Transverse colon (tissue), 4 donors: Measurements from ENCODE around the gene CNOT11. TPM values are rescaled to one million over a fixed set of nuclear protein-coding genes. Genes with fewer than 3 reads are reported as not detected.

Source experiments
- DNase-seq: peaks from one replicate; pipeline ENCODE4 v3.0.0-alpha.2; 2019
- H3K27ac ChIP-seq, 4 donors: fragments of 200-600 bp; sonication (generic); 2 replicates each; pipeline ENCODE4 v1.5.1; 2016 to 2018; ENCODE audit warnings: inconsistent platforms in 4 of 4
- H3K27me3 ChIP-seq: fragments of 200-600 bp; sonication (generic); 2 replicates; pipeline ENCODE4 v1.5.1; 2017; ENCODE audit warnings: inconsistent platforms
- H3K36me3 ChIP-seq, 4 donors: fragments of 200-600 bp; sonication (generic); 2 replicates each; pipeline ENCODE4 v1.5.1; 2017 to 2019; ENCODE audit warnings: inconsistent platforms in 4 of 4
- H3K4me1 ChIP-seq, 4 donors: fragments of 200-600 bp; sonication (generic); 2 replicates each; pipeline ENCODE4 v1.5.1; 2017 to 2020; ENCODE audit warnings: inconsistent platforms in 4 of 4
- H3K4me3 ChIP-seq, 4 donors: fragments of 200-600 bp; sonication (generic); 1 replicate in 1 of 4; 2 replicates in 3 of 4; pipeline versions ENCODE4 v1.5.1 to v1.6.1; 2017 to 2019; ENCODE audit warnings: inconsistent platforms in 4 of 4
- H3K9me3 ChIP-seq, 2 donors: fragments of 200-600 bp; sonication (generic); 2 replicates each; pipeline ENCODE4 v1.5.1; 2017 to 2019; ENCODE audit warnings: inconsistent platforms in 2 of 2
- CTCF ChIP-seq, 5 experiments: fragments of 200-600 bp in 3 of 5; fragments of 450-650 bp in 2 of 5; sonication (generic) in 3 of 5; IDR thresholded peaks; 1 replicate in 2 of 5; 2 replicates in 3 of 5; pipeline ENCODE4 v1.5.1; 2016 to 2017; ENCODE audit warnings: antibody characterized with exemption in 5 of 5, inconsistent platforms in 3 of 5, mild to moderate bottlenecking in 2 of 5, moderate library complexity in 1 of 5
- EP300 ChIP-seq: sonication (generic); formaldehyde crosslinking; IDR thresholded peaks from one replicate; pipeline ENCODE4 v1.6.1; 2017; ENCODE audit warnings: antibody characterized with exemption, low read depth
- POLR2A ChIP-seq: fragments of 450-650 bp; IDR thresholded peaks from one replicate; pipeline ENCODE4 v1.6.1; 2016; ENCODE audit warnings: antibody characterized with exemption, mild to moderate bottlenecking, moderate library complexity
- POLR2AphosphoS5 ChIP-seq, 3 donors: sonication (generic); formaldehyde crosslinking; IDR thresholded peaks; one replicate each; pipeline ENCODE4 v1.6.1; 2016; ENCODE audit warnings: antibody characterized with exemption in 3 of 3
- WGBS, 2 donors: methylation state at CpG; one replicate each; pipeline ENCODE4 v1.1.5; 2018; ENCODE audit warnings: low coverage in 1 of 2; 5-methylcytosine and 5-hydroxymethylcytosine counted together
- in situ Hi-C, 4 donors: fragments of 200-750 bp; cut with MboI; loops; one replicate each; pipeline versions ENCODE4 v1.15.0 to v1.15.1; 2017; ENCODE audit warnings: low sequenced_read_pairs in 3 of 4, low pct_ligation_motif_present in 1 of 4, low pct_unique_long_range_greater_than_20kb in 1 of 4
- intact Hi-C: fragments of 100-400 bp; cut with DNase I; formaldehyde crosslinking; loops from one replicate; pipeline ENCODE4 v1.15.1; 2023; ENCODE audit warnings: low total_unique reads
- total RNA-seq, 4 donors: library from RNA; depleted of rRNA; stranded (reverse); fragments of >200 nt; gene quantifications; one replicate each; pipeline ENCODE4 v1.1.0, GENCODE V29; 2016

The CNOT11 gene
- total RNA-seq, 4 donors from 2014 or later = 36.8 to 48.4 (median 37.6) TPM

- no peak for TF ChIP-seq POLR2AphosphoS5 (IDR thresholded peaks at IDR 0.05)
- no peak for TF ChIP-seq POLR2A
- TF ChIP-seq CTCF (IDR thresholded peaks at IDR 0.05) = no peak
- TF ChIP-seq EP300 = no peak
Observed at GRCh38 chr2:101270700-101271259, 18.1 kb downstream of the CNOT11 start.

GRCh38 chr2:101272045-101272784 is 19.5 kb downstream of the CNOT11 start:
- Histone ChIP-seq H3K9me3 (no peaks in the 10 kb centered on the region), H3K4me1 (peaks cover 0 to 14% (median 3%) of the 10 kb centered on the region in 4 donors), H3K27me3 (no peaks in the 10 kb centered on the region), H3K4me3 (no peak overlapping the region), H3K27ac (no peak overlapping the region), H3K36me3 (peaks cover 0 to 63% (median 17%) of the 10 kb centered on the region in 4 donors)
- no peak for DNase-seq
- TF ChIP-seq POLR2AphosphoS5 (IDR thresholded peaks at IDR 0.05) (no peak), EP300 (no peak), CTCF (IDR thresholded peaks at IDR 0.05) (no peak), POLR2A (no peak)
- 48 to 58% methylated on average over 3 of the region's 3 CpGs for WGBS, 2 donors
- intact Hi-C loops = no loop called here
- in situ Hi-C loops = no loop called here

More at GRCh38 chr2:101270700-101271259, 18.1 kb downstream of the CNOT11 start:
- 96 to 100% methylated on average over 1 to 8 of the region's 8 CpGs for WGBS, 2 donors
- no peaks in the 10 kb centered on the region for H3K27me3 ChIP-seq
- in situ Hi-C loops = no loop called here
- H3K9me3 ChIP-seq = no peaks in the 10 kb centered on the region
- no peak overlapping the region for H3K27ac ChIP-seq
- no peak overlapping the region for H3K4me3 ChIP-seq
- peaks cover 0 to 58% (median 17%) of the 10 kb centered on the region in 4 donors for H3K36me3 ChIP-seq
- peaks cover 0 to 27% (median 5%) of the 10 kb centered on the region in 4 donors for H3K4me1 ChIP-seq
- no peak for DNase-seq
- intact Hi-C loops = no loop called here

- no peak for DNase-seq
- Histone ChIP-seq H3K9me3 (no peaks in the 10 kb centered on the region), H3K36me3 (peaks cover 0 to 59% (median 17%) of the 10 kb centered on the region in 4 donors), H3K4me1 (peaks cover 0 to 6% (median under 1%) of the 10 kb centered on the region in 4 donors), H3K27me3 (no peaks in the 10 kb centered on the region), H3K27ac (no peak overlapping the region), H3K4me3 (no peak overlapping the region)
- in situ Hi-C loops (no loop called here), intact Hi-C loops (no loop called here)
- 87% methylated on average over 8 of the region's 8 CpGs; no CpG with 5 or more reads in 1 of the 2 donors for WGBS, 2 donors
- TF ChIP-seq EP300 = no peak
Observed at GRCh38 chr2:101273056-101273455, 20.4 kb downstream of the CNOT11 start.

- Histone ChIP-seq H3K4me1 (no peaks in the 10 kb centered on the region), H3K27ac (no peak overlapping the region), H3K4me3 (no peak overlapping the region), H3K36me3 (peaks cover 0 to 62% (median 18%) of the 10 kb centered on the region in 4 donors), H3K27me3 (no peaks in the 10 kb centered on the region), H3K9me3 (no peaks in the 10 kb centered on the region)
- intact Hi-C loops = no loop called here
- no peak for TF ChIP-seq POLR2A
- no peak for TF ChIP-seq EP300
- TF ChIP-seq CTCF (IDR thresholded peaks at IDR 0.05) = no peak
- TF ChIP-seq POLR2AphosphoS5 (IDR thresholded peaks at IDR 0.05) = no peak
- WGBS, 2 donors = 92% methylated on average over 5 of the region's 5 CpGs; no CpG with 5 or more reads in 1 of the 2 donors
- in situ Hi-C loops = no loop called here
- DNase-seq = no peak
Observed at GRCh38 chr2:101274142-101274541, 21.5 kb downstream of the CNOT11 start.
